Activated T-helper 1 cell treated with anti-CD3 and anti-CD28 coated beads, Interleukin-2, amount 50 U/mL, for 16 hours (primary cell): ENCODE data around the gene CIAO1.
"Not testable (repeated sequence)": the region's sequence is repeated elsewhere in the genome, so short reads cannot be mapped to it uniquely, and the experiment has no call there.

Source experiments
- DNase-seq, 2 donors: peaks; one replicate each; pipeline ENCODE4 v3.0.0-alpha.2; 2020; ENCODE audit warnings: low read depth in 1 of 2, low spot score in 1 of 2

Gene CIAO1

DNA sequence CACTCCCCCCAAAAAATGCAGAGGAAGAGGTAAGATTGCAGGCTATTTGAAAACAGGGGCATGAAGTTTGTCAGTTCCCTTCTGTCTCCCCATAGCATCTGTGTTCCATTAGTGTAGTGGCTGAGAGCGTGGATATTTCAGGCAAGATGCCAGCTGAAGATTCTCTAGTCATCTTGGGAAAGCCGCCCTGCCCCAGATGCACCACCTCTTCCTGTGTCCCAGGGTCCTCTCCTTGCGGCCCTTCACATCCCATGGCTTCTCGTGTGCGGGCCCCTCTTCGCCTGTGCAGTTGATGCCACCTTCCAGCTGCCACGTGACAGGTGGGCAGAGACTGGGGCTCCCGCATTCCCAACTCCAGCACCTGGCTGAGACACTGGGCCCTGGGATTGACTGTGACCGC lies 16.4 kb upstream of the CIAO1 start:
- DNase-seq: no peak

DNA sequence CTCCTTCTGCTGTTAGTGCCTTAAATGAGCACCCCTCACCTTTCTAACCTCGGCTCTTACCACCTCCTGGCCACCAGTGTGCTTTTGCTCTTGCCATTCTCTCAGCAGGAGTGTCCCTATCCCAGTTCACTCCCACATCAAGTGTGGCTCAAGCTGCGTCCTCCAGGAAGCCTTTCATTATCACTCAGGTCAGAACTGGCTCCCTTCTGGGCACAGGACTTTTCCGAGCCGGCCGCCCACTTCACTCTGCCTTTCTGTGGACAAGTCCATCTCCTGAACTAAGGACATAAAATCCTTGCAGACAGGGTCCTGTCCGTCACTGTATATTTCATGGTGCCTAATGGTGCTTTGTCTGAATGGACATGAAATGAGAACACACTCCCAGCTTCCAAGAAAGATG lies 15.8 kb upstream of the CIAO1 start:
- DNase-seq: no peak

DNA sequence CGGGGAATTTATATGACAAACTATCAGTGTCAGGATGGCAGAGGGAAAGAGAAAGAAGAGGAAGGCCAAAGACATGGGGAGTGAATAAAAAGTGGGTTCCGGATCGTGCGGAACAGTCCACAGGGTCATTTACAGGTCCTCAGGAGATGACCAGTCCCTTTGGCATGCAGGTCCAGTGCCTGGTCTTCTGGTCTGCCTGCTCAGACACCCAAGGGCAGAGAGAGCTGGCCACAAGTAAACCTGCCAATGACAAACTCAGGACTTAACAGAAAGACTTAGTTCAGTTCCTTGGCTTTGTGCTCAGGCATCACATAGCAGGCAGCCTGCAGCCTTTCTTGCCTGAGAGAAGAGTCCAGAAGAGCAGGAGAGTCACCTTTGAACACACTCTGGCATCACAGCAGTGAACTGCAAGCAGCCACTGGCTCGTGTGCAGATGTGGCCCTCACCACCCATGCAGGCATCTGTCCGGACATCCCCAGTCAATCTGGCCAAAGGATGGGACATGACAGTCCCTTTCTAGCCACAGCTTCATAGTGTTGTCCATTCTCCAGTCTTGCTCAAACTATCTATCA lies 14.2 kb upstream of the CIAO1 start:
- no peak for DNase-seq

DNA sequence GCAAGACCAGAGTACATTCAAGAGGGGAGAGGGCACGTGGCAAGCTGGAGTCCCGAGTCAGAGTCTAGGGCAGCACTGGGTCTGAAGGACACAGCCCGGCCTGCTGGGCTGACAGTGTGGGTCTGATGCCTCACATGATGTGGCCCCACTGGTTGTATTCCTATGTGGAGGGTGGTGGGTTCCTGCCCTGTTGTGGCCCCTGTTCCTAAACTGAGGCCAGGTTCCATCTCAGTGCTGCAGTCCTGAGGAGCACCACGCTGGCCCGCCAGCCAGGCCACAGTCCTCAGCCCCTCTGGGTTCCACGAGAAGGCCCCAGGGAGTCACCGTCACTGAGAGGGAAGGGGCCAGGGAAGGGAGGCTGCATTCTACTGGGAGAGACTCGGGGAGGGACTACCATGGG lies 13.5 kb upstream of the CIAO1 start:
- DNase-seq: no peak

DNA sequence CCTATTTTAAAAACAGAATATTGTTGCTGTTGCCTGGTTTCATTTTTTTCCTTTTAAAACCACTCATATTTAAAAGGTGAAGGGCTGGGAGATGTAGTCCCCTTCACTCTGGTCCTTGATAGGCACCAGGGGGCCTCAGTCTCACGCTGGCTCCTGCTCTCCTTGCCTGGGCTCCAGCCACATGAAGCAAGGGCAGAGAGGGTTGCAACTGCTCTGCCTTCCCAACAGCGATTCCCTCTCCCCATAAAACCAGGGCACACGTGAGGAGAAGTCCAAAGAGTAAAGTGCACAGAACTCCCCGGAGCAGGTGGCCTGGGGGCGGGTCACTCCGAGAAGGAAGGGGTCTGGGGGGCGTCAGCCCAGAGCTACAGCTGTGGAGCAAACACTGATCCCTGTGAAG lies 13.0 kb upstream of the CIAO1 start:
- no peak for DNase-seq

DNA sequence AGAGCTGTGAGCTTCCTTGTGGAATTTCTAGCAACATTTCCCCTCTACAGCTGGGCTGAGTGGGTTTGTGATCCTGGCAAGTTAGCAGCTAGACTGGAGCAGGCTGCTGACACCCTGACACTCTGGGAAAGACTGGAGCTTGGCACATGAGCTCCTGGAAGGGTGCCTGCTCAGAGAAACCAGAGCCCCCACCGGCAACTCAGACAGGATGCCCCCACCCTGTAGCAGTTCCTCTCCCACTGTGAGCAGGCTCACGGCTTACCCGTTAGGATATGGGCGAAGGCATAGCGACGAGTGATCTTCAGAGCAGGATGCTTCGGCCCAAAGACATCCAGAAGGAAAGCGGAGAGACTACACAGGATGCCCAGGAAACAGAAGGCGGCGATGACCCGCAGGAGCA lies 11.5 kb upstream of the CIAO1 start:
- DNase-seq: no peak

DNA sequence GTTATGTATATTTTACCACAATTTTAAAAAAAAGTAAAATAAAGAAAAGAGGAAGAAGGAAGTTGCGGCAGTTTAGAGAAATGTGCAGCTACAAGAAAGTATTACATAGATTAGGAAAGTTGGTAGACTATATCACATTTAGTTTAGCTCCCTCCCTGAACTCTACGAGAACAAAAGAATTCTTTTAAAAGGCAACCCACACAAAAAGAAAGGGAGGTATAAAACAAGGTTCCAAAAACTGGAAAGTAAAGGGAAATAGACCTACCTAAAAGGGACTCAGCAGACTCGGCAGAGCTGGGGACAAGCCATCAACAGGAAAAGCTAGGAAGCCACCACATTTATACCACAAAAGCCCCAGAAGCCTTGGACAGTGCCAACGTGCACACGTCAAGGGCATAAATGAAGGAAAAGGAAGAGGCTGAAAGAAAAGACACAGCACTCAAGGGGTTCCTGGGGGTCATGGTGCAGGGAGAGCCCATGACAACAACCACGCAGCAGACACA lies 9.4 kb upstream of the CIAO1 start:
- no peak for DNase-seq

DNA sequence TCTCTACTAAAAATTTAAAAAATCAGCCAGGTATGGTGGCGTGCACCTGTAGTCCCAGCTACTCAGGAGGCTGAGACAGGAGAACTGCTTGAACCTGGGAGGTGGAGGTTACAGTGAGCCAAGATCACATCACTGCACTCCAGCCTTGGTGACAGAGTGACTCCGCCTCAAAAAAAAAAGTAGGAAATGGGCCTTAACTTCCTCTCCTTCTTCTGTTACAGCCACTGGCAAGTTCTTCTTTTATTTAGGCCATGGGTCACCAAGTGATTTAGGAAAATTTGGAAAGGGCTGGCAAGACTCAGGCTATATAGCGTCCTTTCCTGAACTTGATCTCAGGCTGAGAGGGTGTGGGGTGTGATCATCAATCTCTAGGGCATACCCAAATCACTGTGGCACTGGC lies 8.3 kb upstream of the CIAO1 start:
- not testable (repeated sequence) for DNase-seq

DNA sequence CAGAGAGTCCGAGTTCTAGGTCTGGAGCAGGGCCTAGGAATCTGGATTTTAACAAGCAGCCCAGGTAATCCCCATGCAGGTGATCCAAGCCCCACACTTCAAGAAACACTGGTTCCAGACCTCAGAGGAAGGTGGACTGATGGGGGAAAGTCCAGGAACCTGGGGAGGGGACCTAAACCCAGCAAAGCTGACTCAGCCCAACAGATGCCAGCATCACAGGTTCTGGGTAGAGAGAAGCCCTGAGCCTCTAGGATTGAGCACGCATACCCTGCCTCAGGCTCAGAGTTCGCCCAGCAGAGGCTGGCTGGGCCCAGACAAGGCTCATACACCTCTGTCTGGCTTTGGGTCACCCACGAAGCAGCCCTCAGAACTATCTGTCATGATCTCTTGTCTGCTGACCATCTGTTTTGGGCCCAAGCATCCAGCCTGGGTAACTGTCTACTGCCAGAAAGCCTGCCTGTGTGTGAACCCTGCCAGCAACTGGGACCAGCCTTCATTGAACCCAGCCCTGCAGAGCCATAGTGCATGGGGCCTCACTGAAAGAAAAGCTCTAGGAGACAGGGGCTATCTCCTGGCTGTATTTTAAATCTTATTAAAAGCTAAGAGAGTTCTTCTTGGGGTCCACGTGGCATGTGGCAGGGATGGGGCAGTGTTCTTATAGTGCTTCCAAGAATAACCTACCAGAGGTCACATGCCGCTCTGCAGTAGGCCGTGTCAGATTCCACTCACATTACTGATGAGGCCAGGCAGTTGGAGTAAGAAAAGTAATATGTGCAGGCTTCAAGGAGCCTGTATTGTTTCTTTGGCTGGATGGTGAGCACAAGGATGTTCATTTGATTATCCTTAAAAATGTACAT lies 7.6 kb upstream of the CIAO1 start:
- no peak for DNase-seq

DNA sequence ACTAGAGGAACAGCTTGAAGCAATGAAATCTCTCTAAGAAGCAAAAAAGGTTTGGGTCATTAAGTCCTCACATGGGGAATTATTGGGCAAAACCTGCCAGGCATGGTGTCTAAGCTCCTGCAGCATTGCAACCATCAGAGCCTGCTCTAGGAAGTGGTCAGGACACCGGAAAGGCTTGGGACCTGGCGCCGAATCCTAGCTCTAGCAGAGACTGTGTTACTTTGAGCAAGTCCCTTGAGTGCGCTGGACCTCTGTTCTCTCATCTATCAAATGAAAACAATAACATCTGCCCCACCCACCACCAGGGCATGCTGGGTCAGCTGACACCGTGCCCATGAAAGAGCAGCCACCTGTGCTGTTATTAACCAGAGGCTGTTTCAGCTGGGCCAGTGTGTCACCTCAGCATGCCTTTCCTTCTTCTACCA lies 6.5 kb upstream of the CIAO1 start:
- DNase-seq: no peak

DNA sequence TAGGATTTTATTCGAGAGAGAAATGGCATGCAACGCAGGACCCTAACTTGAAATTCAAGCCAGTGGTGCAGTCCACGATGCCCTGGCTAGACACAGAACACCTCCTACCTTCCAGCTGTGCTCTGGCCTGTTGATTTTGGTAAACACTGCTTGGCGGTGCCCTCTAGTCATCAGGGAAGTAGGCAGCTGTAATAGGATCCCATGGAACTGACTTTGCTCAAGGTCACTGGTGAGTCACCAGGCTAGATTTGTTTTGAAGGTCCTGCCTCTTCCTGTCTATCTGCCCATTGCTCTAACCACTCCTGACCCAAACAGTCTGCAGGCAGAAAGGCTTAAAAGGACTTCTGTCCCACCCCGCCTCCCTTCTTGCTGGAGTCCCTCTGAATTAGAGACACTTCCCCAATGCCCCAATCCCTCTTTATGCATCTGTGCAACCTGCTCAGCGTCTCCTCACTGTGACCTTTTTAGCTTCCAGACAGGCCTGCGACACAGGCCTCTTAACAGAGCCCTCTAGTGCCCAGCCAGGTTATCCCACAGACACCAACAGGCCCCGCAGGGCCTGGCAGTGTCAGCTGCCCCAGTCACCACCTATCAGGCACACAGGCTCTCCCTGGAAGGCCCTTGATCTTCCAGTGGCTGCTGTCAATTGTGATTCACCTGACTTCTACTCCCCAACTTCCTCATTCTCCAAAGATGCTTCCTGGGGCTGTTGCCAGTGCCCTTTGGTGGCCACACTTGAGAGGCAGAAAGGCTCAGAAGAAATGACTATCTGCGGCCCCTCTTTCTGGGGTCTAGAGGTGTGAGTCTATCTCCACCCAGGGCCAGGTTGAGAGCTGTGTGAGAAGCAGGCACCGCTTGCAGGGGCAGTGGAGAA lies 5.4 kb upstream of the CIAO1 start:
- no peak for DNase-seq

DNA sequence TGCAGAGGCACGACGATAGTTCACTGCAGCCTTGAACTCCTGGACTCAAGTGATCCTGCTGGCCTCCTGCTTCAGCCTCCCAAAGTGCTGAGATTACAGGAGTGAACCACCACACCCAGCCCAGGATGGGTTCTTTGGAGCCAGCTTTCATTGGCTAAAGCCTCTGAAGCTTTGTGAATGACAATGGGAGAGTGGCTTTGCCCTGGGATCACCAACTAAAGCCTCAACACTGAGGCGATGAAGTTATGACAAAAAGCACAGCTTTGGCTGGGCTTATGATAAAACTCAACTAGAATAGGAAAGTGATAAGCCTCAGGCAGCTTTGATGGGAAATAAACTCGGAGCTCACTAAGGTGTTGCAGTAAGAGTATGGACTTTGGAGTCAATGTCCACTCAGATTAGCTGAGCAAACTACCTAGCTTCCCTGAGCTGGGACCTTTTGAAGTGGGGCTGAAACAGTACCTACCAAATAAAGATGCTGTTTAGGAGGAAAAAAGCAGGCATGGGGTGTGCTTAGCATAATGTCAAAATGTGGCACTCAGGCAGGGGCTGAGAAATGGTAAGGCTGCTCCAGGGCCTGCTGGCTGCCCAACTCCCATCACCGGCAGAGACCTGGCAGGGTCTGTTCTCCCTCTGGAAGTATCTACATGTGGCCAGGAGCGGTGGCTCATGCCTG lies 4.6 kb upstream of the CIAO1 start:
- no peak for DNase-seq

DNA sequence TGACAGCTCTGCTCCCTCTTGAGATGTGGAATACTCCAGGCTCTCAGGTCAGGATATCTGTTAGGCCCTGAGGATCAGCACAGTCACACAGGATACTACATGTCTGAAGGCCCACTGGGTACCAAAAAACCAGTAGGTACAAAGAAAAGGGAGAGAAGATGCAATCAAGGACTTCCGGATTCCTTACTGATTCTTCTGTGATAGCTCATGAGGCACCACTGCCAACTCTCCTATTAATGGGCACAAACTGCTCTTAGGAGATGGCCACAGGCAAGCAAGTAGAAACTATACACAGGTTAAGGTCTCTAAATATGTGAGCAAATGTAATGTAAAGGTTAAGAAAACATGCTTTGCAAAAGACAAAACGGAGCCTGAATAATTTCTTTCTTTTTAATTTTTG lies 3.7 kb upstream of the CIAO1 start:
- DNase-seq: no peak

DNA sequence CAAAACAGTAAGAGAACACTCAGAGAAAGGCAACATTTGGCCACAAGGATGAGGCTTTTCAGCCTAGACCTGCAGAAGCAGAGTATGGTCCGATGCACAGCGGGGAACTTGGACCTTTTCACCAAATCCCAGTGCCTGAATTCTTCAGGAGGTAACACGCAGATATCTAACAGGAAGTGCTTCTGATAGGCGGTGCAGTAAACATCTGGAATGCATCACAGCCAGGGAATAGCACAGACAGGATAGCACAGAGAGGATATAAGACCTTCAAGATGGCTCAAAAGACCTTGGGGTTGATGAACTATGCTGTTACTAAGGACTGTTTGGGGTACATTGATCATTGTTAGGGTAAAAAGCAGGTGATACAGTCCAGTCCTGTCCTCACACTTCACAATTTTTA lies 1.9 kb upstream of the CIAO1 start:
- DNase-seq: no peak

DNA sequence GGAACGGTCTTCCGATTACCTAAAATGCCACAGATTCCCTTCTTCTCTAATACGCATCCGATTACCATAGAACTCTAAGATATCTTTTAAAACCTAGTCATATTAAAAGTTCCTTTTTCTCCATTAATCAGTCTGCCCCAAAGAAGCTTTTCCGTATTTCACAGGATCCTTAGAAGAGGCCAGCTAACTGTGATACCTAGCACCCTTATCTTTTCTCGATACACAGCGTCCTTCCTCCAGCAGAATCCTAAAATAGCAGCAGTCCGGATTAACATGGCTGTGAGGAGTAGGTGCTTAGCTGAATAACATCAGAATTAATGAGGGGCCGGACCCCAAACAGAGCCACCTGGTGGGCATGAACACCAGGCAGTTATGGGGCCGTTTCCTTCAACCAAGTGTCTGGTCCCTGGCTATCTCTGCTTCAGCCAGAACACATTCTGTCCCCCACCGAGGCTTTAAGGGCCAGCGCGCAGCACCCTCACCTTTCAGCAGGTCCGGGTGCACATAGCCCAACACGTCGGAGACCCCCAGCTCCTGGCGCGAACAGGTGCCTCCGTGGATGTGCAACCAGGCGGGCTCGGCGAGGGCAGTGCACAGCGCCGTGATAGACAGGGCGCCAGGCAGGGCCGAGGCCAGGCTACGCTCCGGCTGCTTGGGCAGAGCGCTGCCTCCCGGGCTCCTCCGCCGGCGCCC lies 1.2 kb upstream of the CIAO1 start:
- DNase-seq: no peak

DNA sequence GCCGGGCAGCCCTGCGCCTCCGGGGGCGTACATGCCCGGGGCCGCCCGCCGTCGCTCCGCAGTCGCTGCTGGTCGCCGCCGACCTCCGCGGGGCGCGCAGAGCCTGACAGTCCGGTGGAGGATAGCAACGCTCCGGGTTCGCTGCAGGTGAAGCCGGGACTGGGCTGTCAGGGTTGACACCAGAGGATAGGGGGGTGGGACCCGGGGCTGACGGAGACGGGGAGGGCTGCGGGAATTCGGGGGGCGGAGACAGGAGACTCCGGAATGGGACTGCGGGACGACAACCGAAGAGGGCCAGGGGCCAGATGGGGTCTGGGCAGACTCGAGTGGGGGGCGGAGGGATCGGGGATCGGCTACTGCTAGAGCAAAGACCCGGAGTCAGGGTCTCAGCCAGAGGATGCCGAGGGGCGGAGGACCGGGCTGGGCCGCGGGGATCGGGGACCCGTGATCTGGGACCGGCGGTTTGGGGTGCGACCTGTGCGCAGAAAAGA lies 631 bp upstream of the CIAO1 start:
- DNase-seq: peak; percentile 10 to 33

DNA sequence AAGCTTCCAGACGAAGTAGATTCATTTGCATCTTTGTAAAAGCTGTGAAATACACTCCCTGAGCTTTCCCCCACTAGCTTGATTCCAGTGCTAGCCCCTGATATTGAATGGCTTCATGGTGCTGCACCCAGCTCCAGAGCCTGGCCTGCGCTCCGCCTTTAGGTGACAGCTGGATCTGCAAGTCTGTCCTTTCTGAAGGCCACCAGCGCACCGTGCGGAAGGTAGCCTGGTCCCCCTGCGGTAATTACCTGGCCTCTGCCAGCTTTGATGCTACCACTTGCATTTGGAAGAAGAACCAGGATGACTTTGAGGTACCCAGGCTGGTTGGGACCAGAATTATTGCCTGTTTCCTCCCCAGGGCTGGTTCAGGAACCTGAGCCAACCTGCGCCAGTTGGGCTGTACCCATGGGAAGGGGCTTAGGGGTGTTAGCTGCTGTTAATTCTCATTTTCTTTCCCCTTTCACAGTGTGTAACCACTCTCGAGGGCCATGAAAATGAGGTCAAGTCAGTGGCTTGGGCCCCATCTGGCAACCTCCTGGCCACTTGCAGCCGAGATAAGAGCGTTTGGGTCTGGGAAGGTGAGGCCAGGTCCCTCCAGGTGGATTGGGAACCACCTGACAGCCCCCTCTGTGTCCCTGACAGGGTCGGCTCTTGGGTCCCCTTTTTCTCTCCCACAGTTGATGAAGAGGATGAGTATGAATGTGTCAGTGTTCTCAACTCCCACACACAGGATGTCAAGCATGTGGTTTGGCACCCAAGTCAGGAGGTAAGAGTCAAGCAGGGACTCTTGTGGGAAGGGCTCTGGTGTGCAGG lies 1.3 kb downstream of the CIAO1 start:
- peak; percentile 6 to 16 for DNase-seq

DNA sequence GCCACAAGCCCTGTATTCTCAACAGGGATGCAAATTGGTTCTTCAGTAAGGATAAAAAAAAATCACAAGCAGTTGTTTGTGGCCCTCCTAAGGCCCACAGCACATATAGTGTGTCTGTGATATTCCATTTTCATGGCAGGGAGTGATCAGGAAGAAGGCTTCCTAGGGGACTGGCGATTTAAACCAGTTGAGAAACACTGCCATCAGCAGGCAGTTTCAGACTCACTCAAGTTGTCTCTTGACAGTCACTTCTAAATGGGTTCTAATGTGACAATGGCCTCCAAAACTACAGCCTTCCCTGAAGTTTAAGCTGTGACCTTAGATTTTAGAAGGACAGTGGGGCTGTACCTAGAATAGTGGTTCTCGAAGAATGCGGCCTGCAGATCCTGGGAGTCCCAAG lies 6.0 kb downstream of the CIAO1 start:
- DNase-seq: no peak

DNA sequence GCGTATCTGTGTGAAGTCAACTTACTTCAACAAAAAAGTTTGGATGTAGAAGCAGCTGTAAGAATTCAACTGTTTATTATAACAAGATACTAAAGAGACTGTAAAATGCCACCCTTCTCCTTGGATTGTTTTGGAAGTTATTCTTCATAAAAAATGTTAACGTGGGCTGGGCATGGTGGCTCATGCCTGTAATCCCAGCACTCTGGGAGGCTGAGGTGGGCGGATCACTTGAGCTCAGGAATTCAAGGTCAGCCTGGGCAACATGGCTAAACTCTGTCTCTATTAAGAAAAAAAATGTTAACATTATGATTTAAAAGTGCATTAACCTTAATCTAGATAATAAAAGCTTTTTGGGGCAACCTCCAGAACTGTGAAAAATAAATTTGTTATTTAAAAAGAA lies 7.7 kb downstream of the CIAO1 start:
- DNase-seq: no peak
